ENCODE results near the gene SAMD11.

The SAMD11 gene

GRCh38 chr1:924656-925560 is 1.2 kb downstream of the SAMD11 start:
- no peak for TF ChIP-seq TAF1 (IDR thresholded peaks at IDR 0.05; ENCODE audit: low read depth, low read length)
- no peak for TF ChIP-seq PAX5 (IDR thresholded peaks at IDR 0.05; ENCODE audit: insufficient read depth, low read length, severe bottlenecking)
- no peak for TF ChIP-seq POLR2AphosphoS5 (IDR thresholded peaks at IDR 0.05; ENCODE audit: low read depth, low read length)
- no peak for TF ChIP-seq POLR2A (IDR thresholded peaks at IDR 0.05; ENCODE audit: low read depth, low read length)
- TF ChIP-seq POU2F2 (IDR thresholded peaks at IDR 0.05; ENCODE audit: low read depth, low read length): no peak
- no peak for TF ChIP-seq SPI1 (IDR thresholded peaks at IDR 0.05; ENCODE audit: low read depth, low read length)
- no peak for DNase-seq (ENCODE audit: insufficient read length, low spot score)
- no peak for FAIRE-seq

DNA sequence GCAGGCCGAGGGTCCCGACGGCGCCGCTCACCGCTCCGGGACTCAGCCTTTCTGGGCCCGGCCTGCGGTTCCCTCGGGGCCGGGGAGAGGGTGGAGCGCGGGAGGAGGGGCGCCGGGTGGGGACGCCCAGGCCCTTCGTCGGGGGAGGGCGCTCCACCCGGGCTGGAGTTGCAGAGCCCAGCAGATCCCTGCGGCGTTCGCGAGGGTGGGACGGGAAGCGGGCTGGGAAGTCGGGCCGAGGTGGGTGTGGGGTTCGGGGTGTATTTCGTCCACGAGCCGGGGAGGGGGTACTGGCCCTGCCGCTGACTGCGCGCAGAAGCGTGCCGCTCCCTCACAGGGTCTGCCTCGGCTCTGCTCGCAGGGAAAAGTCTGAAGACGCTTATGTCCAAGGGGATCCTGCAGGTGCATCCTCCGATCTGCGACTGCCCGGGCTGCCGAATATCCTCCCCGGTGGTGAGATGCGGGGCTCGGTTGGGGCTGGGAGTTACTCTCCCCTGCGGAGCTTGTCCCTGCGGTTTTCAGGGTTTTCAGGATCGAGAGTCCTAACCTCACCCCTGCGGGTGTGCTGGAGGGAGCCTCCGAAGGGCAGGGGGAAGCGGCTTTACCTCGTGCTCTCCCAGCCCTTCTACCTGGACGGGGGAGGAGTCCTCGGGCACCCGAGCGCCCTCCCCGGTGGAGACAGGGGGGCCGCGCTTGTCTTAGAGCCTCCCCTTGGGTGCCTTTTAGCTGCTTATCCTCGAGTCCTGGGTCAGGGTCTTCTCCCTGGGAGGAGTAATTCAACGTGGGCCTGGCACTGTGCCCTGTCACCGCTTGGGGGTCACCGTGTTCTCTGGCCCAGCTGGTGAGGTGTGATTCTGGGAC is 2.1 kb downstream of the SAMD11 start:
- no peak for FAIRE-seq
- DNase-seq (ENCODE audit: insufficient read length, low spot score): no peak
- TF ChIP-seq TAF1 (IDR thresholded peaks at IDR 0.05; ENCODE audit: low read depth, low read length): no peak
- no peak for TF ChIP-seq POLR2A (IDR thresholded peaks at IDR 0.05; ENCODE audit: low read depth, low read length)
- TF ChIP-seq POLR2AphosphoS5 (IDR thresholded peaks at IDR 0.05; ENCODE audit: low read depth, low read length): no peak
- no peak for TF ChIP-seq SPI1 (IDR thresholded peaks at IDR 0.05; ENCODE audit: low read depth, low read length)
- no peak for TF ChIP-seq PAX5 (IDR thresholded peaks at IDR 0.05; ENCODE audit: insufficient read depth, low read length, severe bottlenecking)
- no peak for TF ChIP-seq POU2F2 (IDR thresholded peaks at IDR 0.05; ENCODE audit: low read depth, low read length)

DNA sequence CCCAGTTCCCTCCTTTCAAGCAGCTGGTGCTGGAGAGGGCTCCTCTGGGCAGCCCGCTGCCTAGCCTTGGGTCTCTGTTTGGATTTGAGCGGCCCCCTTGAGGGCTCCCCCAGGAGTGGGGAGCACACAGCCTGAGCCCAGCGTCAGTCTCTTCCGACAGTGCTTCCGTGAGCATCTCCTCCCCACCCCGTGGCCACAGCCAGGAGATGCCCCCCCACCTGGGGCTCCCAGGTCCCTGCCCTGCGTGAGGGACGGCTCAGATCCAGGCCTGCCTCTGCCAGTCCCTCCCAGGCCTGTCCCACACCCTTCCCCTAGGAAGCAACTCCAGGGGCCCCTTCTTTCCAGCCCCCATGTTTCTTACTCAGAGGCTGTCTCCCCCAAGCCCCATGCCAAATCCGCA is 3.5 kb downstream of the SAMD11 start:
- DNase-seq (ENCODE audit: insufficient read length, low spot score): no peak
- no peak for FAIRE-seq
- TF ChIP-seq TAF1 (IDR thresholded peaks at IDR 0.05; ENCODE audit: low read depth, low read length): no peak
- no peak for TF ChIP-seq POLR2A (IDR thresholded peaks at IDR 0.05; ENCODE audit: low read depth, low read length)
- TF ChIP-seq POLR2AphosphoS5 (IDR thresholded peaks at IDR 0.05; ENCODE audit: low read depth, low read length): no peak
- no peak for TF ChIP-seq POU2F2 (IDR thresholded peaks at IDR 0.05; ENCODE audit: low read depth, low read length)

DNA sequence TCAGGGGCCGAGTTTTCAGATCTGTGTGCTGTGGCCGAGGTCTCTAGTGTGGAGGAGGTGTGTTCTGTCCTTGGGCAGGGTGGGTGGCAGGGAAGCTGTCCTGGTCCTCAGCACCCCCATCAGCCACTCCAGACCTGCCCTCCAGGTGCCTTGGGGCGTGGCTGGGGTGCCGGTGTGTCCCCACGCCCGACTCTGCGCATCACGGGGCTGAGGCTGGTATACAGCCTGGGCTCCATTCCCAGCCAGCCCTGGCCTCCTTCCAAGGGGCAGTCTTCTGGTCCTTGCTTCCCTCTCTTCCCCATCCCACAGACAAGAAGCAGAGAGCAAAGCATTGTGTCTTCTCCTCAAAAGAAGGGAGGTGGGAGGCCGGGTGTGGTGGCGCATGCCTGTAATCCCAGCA is 4.0 kb downstream of the SAMD11 start:
- TF ChIP-seq POU2F2 (IDR thresholded peaks at IDR 0.05; ENCODE audit: low read depth, low read length) (no peak), SPI1 (IDR thresholded peaks at IDR 0.05; ENCODE audit: low read depth, low read length) (no peak), PAX5 (IDR thresholded peaks at IDR 0.05; ENCODE audit: insufficient read depth, low read length, severe bottlenecking) (no peak), POLR2AphosphoS5 (IDR thresholded peaks at IDR 0.05; ENCODE audit: low read depth, low read length) (no peak), POLR2A (IDR thresholded peaks at IDR 0.05; ENCODE audit: low read depth, low read length) (no peak), TAF1 (IDR thresholded peaks at IDR 0.05; ENCODE audit: low read depth, low read length) (no peak)
- DNase-seq (ENCODE audit: insufficient read length, low spot score) (no peak), FAIRE-seq (no peak)

DNA sequence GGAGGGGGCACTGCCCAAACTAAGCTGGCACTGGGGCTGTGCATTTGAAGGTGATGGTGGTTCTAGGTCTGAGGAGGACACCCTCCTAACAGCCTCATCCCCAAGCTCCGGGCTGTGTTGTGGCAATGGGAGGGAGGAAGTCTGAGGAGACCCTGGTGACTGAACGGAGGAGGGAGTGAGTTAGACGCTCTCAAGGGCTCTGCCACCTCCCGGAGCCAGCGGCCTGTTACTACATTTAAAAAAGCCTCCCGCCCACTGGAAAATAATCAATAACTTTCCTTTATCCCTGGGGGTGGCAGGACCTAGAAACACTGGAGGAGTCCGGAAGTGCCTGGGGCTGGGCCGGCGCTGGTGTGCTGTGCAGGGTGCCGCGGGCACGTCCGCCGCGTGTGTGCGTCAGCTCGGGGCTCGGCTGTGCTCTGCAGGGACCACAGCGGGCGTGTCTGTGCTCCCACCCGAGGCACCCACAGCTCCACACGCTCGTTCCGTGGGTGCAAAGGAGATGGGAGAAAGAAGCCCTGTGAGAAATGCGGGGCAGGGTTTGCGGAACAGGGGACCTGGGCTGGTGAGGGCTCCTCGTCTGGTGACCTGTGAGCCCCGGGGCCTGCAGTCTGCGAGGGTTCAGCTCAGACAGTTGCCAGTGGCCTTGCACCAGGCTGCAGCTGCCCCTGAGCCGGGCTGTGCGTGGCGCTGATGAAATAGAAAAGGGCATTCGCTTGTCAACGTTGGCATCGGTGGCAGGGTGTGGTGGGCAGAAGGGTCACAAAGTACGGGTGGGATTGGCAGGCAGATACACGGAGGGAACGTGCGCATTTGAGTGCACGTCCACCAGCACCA is 5.3 kb downstream of the SAMD11 start:
- TF ChIP-seq POLR2A (IDR thresholded peaks at IDR 0.05; ENCODE audit: low read depth, low read length) (no peak), SPI1 (IDR thresholded peaks at IDR 0.05; ENCODE audit: low read depth, low read length) (no peak), POLR2AphosphoS5 (IDR thresholded peaks at IDR 0.05; ENCODE audit: low read depth, low read length) (no peak), PAX5 (IDR thresholded peaks at IDR 0.05; ENCODE audit: insufficient read depth, low read length, severe bottlenecking) (no peak), POU2F2 (IDR thresholded peaks at IDR 0.05; ENCODE audit: low read depth, low read length) (no peak), TAF1 (IDR thresholded peaks at IDR 0.05; ENCODE audit: low read depth, low read length) (no peak)
- no peak for FAIRE-seq

GRCh38 chr1:929712-930632 is 6.2 kb downstream of the SAMD11 start:
- TF ChIP-seq POLR2AphosphoS5 (IDR thresholded peaks at IDR 0.05; ENCODE audit: low read depth, low read length) (no peak), PAX5 (IDR thresholded peaks at IDR 0.05; ENCODE audit: insufficient read depth, low read length, severe bottlenecking) (no peak), POLR2A (IDR thresholded peaks at IDR 0.05; ENCODE audit: low read depth, low read length) (no peak), POU2F2 (IDR thresholded peaks at IDR 0.05; ENCODE audit: low read depth, low read length) (no peak), SPI1 (IDR thresholded peaks at IDR 0.05; ENCODE audit: low read depth, low read length) (no peak), TAF1 (IDR thresholded peaks at IDR 0.05; ENCODE audit: low read depth, low read length) (no peak)
- DNase-seq (ENCODE audit: insufficient read length, low spot score) (no peak), FAIRE-seq (no peak)

More for the DNA sequence above, 5.3 kb downstream of the SAMD11 start:
- DNase-seq (ENCODE audit: insufficient read length, low spot score): no peak

- TF ChIP-seq POLR2A (IDR thresholded peaks at IDR 0.05; ENCODE audit: low read depth, low read length) (no peak), TAF1 (IDR thresholded peaks at IDR 0.05; ENCODE audit: low read depth, low read length) (no peak), POLR2AphosphoS5 (IDR thresholded peaks at IDR 0.05; ENCODE audit: low read depth, low read length) (no peak)
- DNase-seq (ENCODE audit: insufficient read length, low spot score) (no peak), FAIRE-seq (no peak)
These were observed 7.0 kb downstream of the SAMD11 start for GRCh38 chr1:930633-931138.
